Measurements from ENCODE around the gene CAPG.
A peak's percentile ranks its signal among the peaks of the same experiment; 100 is the strongest.

Gene CAPG

DNA sequence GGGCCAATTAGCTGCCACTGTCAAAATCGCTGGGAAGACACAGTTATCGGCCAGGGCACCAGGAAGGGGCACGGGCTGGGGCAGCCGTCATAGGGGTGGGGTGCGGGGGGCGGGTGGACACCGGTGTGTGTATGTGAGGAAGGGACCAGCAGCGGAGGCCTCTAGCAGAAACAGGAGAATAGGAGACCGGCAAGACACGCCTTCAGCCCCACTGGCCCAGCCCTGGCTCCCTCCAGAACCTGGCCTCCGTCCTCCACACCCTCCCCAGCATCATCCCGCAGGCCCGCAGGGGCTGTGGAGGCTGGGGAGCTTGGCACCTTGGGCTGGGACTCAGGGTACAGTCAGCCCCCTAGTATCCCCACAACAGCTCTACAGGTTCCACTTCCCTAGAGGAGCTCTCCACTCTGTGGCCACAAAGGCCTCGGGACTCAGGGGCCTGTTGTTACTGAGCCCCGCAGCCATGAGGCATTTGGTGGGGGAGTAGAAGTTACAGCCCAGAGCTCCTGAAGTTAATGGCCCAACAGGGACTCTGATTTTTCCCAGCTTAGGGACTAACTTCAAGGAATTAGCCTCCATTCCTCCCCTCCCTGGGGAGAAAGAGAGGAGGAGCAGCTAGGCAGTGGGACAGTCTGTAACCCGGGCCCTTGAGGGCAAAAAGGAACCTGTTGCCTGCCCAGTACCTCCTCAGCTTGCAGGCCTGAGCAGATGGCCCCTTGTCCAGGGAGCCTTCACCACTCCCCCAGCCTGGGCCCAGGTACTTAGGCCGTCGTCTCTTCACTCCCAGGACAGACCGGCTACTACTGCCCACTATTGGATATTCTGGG lies 28.2 kb upstream of the CAPG start:
- no peak for DNase-seq

GRCh38 chr2:85437488-85438200 lies 27.5 kb upstream of the CAPG start:
- peak; percentile 84 for DNase-seq

DNA sequence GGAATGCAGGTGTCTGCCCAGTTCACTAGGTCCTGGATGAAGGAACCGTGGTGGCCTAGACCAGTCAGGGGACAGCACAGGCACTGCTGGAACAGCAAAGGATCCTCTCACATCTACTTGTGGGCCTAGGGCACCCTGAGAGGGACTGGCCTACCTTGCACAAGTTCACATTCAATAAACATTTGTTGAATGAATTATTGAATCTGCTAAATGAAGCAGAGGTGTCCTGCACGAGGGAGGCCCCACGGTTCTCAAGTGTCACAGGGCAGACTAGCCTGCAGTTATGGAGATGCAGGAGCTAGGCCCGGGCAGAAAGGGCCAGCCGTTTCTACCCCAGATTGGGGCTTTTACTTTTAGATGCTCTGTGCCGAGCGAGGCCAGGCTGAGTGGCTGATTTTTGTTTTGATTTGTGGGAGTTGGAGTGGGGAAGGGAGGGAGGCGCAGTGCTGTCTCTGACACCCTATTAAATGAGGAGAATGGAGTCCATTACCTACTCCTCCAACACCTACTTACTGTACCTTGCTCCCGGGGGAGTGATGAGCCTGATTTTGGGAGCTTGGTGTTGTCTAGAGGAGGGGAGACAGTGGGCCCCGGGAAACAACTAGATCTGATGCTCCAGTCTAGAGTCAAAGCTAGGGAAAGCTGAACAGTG lies 26.8 kb upstream of the CAPG start:
- no peak for DNase-seq

GRCh38 chr2:85435981-85436835 lies 26.0 kb upstream of the CAPG start:
- no peak for DNase-seq

DNA sequence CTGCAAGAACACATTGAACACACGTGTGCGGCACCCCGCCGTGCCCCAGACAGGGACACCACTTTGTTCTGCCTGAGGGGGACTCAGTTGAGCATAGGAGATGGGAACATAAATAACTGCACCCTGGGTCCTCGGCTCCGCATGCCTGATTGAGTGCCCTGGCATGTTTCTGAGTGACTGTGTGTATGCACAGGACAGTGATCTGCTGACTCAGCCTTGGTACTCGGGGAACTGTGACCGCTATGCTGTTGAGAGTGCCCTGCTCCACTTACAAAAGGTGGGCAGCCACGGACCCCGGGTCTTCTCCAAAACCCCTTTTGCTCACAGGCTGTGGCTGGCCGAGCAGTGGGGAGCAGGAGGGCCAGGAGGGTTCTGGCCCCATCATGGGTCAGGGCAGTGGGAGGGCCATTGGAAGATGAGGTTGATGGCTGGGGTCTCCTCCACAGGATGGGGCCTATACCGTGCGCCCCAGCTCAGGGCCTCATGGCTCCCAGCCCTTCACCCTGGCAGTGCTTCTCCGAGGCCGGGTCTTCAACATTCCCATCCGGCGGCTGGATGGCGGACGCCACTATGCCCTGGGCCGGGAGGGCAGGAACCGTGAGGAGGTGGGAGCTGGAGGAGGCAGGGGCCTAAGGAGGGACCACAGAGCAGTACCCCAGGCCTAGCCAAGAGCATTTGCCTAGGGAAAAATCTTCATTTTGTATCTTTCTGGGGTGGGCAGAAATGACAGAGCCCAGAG lies 25.2 kb upstream of the CAPG start:
- no peak for DNase-seq

- no peak for DNase-seq
These were observed 24.5 kb upstream of the CAPG start for GRCh38 chr2:85434696-85435095.

GRCh38 chr2:85433511-85434089 lies 23.4 kb upstream of the CAPG start:
- no peak for DNase-seq

DNA sequence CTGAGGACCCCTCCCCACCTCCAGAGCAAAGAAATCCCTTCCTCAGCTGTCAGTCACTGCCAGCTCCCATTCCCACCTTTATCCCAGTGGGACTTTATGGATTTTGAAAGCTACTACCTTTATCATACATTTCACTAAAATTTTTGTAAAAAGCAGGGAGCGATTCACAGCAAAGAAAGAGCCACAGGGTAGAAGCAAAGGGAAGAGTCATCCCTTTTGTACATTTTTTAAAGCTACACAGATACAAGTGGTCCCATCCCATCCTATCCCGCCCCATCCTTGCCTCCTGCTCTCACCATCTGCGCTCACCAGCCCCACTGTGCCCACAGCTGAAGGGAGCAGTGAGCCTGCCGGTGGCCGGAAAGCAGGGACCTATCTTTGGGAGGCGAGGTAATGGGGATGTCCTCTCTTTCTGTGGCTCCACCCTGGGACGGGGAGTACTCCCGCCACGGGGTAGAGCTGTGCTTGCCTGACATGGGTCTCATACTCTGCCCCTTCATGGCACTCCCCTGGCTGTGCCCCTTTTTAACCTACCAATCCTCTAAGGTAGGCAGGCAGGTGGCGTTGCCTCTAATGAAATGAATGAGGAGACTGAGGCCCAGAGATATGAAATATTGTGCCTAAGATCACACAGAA lies 21.5 kb upstream of the CAPG start:
- DNase-seq = no peak

- DNase-seq = no peak
These were observed 20.8 kb upstream of the CAPG start for GRCh38 chr2:85430752-85431569.

DNA sequence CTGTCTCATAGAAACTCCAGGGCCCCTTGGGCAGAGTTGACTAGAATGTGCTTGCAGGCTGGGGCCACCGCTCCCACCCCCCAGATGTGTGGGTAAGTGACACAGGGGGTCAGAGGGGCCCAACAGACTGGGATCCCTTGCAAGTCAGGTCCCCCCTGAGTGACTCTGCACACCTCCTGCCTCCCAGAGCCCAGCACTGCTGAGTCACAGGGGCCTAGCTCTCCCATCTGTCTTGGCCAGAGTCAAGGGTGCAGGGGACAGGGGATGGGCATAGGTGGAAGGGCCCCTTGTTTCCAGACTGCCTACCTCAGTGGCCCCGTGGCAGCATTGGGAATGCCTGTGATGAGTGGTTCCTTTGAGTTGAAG lies 19.7 kb upstream of the CAPG start:
- no peak for DNase-seq

GRCh38 chr2:85429213-85429923 lies 19.2 kb upstream of the CAPG start:
- no peak for DNase-seq

- no peak for DNase-seq
These were observed 18.2 kb upstream of the CAPG start for GRCh38 chr2:85428343-85428881.

- no peak for DNase-seq
These were observed 17.2 kb upstream of the CAPG start for GRCh38 chr2:85427300-85427835.

DNA sequence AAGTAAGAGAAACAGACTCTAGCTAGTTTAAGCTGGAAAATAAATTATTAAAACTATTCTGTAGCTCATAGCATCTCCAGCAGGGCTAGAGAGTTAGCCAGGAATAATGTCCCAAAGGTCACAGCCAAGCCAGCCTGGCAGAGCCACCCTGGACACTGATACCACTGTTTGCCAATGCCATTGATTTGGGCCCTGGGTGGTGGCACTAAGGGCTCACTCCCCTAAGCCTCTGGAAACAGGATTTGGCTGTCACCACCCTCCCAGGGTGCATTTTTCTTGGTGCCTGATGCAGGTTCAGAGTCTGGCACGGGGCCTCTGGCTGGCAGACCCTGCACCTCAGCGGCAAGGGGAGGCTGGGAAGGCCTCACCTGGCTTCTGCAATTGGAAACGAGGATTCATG lies 15.4 kb upstream of the CAPG start:
- no peak for DNase-seq

DNA sequence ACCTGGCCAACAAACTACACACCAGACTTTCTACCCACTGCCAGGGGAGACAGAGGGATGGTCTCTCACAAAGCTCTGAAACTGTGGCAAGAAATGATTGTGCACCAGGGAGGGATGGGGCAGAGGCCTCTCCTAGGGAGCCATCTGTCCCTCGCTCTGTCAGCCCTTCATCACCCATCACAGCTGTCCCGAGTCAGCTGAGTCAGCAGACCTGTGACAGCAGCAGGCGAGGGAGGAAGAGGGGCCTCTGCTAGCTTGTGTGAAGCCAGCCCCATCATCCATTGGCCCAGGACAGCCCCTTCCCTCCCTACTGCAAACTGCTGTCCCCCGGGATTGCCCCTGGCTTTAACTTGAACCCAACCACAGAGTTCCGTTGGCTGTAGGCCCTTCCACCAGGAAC lies 13.4 kb upstream of the CAPG start:
- no peak for DNase-seq

DNA sequence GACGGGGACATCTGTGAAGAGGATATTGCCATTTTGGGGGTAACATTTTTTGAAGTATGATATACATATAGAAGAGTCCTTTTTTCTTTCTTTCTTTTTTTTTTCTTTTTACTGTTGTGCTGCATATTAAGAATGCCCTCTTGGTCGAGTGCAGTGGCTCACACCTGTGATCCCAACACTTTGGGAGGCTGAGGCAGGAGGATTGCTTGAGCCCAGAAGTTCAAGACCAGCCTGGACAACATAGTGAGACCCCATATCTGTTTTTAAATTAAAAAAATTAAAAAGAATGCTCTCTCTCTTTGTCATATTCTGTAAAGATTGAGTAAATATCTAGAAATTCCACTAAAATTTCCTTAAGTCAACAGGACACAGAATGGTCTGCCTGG lies 11.9 kb upstream of the CAPG start:
- DNase-seq = no peak

GRCh38 chr2:85421260-85422071 lies 11.3 kb upstream of the CAPG start:
- DNase-seq = no peak

DNA sequence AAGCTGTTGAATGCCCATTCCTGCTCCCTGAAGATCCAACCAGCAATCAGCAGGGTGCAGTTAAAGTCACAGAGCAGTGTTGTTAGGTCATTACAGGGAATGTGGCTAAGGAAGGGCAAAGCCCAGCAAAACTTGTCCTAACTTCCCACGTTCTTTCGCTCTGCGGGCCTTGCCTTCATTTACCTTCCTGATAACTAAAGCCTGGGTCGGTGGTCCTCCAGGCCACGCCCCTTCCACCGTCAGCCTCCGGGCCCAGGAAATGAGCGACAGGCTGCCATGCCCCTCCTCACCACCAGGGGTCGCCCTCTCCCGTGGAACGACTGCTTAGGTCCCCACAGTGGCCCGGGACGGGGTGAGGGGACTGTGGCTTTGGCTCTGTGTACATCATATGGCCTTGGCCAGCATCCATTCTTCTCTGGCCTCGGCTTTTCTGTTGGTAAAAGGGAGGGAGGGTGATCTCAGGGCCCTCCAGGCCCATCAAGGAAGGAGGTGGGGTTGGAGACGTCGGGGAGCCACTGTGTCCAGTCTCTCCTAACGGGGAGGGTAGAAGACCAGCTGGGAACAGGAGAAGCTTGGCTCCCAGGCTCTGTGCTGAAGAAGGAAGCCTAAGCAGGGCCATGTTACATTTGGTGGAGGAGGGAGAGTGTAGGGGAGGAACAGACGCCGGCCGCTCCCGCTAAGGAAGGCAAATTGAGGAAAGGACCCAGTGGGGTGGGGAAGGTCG lies 10.5 kb upstream of the CAPG start:
- DNase-seq = peak; percentile 95

Measured in stimulated activated CD4-positive, alpha-beta T cell treated with anti-CD3 and anti-CD28 coated beads, Interleukin-15, amount 100 ng/mL, for 24 hours (primary cell).